ENCODE data around the gene GJB6. TPM values are rescaled to one million over a fixed set of nuclear protein-coding genes. Genes with fewer than 3 reads are reported as not detected.
A peak's percentile ranks its signal among the peaks of the same experiment; 100 is the strongest.

GJB6 gene
- total and polyA plus RNA-seq, 3 experiments from 2014 or later = 7.3 to 7.7 TPM; not detected in 1

DNA sequence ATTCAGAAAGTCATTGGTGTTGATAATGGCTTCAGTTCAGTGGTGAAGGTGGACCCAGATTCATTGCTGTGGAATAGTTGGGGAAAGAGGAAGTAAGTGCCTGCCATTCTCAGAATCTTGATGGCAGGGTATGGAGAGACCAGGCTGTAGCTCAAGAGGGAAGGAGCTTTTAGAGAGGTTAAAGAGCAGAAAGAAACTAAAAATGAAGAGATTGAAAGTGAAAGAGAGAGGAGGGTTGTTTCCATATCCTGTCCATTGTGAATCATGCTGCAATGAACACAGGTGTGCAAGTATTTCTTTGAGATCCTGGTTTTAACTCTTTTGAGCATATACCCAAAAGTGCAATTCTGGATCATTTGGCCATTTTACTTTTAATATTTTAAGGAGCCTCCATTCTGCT is 12.5 kb downstream of the GJB6 start:
- Mint-ChIP-seq H3K36me3 (no peaks in the 10 kb centered on the region), H3K9me3 (no peaks in the 10 kb centered on the region), H3K4me1 (peaks cover 5 to 14% (median 9%) of the 10 kb centered on the region in 3 donors), H3K27ac (no peak overlapping the region), H3K4me3 (peak overlapping the region in 1 of 7 donors; percentile 27), H3K27me3 (peaks cover 0 to 8% of the 10 kb centered on the region in 2 donors)
- Histone ChIP-seq H3K36me3 (ENCODE audit: insufficient read depth, low read length) (no peaks in the 10 kb centered on the region), H3K4me1 (ENCODE audit: insufficient read depth, low read length) (no peaks in the 10 kb centered on the region), H3K4me3 (ENCODE audit: low read length) (no peak overlapping the region), H3K27ac (ENCODE audit: low read depth, low read length) (no peak overlapping the region), H3K27me3 (ENCODE audit: insufficient read depth, low read length, poor library complexity, severe bottlenecking) (no peaks in the 10 kb centered on the region), H3K9me3 (ENCODE audit: low read length) (no peaks in the 10 kb centered on the region)
- ChIA-PET CTCF (no interaction called here), POLR2A (no interaction called here)
- no peak for DNase-seq

DNA sequence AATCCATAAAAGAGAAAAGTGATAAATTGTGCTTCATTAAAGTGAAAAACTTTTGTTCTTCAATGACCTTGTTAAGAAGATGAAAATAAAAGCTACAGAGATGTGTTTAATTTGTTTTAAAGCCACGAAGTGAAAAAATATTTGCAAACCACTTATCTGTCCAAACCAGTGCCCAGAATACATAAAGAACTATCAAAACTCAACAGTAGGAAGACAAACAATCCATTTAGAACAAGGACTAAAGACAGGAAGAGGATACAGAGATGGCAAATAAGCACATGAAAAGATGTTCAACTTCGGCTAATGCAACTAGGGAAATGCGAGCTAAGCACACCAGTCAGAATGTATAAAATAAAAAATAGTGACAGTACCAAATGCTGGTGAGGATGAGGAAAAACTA is 15.0 kb downstream of the GJB6 start:
- H3K27ac ChIP-seq (ENCODE audit: low read depth, low read length) = no peak overlapping the region
- H3K27me3 Mint-ChIP-seq = peaks cover 4 to 12% of the 10 kb centered on the region in 2 donors
- H3K36me3 Mint-ChIP-seq = no peaks in the 10 kb centered on the region
- peaks cover 5 to 14% (median 9%) of the 10 kb centered on the region in 3 donors for H3K4me1 Mint-ChIP-seq
- no peak for DNase-seq
- POLR2A ChIA-PET = no interaction called here
- H3K4me1 ChIP-seq (ENCODE audit: insufficient read depth, low read length) = no peaks in the 10 kb centered on the region
- peaks cover 0 to 7% (median 0%) of the 10 kb centered on the region in 5 donors for H3K9me3 Mint-ChIP-seq
- H3K27me3 ChIP-seq (ENCODE audit: insufficient read depth, low read length, poor library complexity, severe bottlenecking) = no peaks in the 10 kb centered on the region
- no peaks in the 10 kb centered on the region for H3K9me3 ChIP-seq (ENCODE audit: low read length)
- H3K4me3 Mint-ChIP-seq = no peak overlapping the region
- no peaks in the 10 kb centered on the region for H3K36me3 ChIP-seq (ENCODE audit: insufficient read depth, low read length)
- peak overlapping the region in 1 of 8 donors; percentile 31 for H3K27ac Mint-ChIP-seq
- H3K4me3 ChIP-seq (ENCODE audit: low read length) = no peak overlapping the region
- CTCF ChIA-PET = no interaction called here

DNA sequence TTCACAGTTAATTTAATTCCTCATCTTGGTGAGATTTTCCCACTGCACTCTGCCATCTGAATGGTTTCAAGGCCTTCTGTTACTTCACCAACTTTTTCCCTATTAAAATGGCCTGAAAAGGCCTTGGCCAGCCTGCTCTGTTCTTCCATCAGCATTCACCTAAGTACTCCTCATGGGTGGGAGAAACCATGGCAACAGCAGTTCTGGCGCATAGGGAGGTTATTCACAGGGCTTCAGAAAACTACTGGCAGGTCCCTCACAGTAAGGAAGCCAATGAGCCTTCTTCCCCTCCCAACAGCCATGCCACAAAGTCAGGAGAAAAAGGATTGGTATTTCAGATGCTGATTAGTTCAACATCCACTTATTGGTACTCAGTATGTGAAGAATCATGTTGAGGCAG is 22.2 kb downstream of the GJB6 start:
- Histone ChIP-seq H3K27ac (ENCODE audit: low read depth, low read length) (no peak overlapping the region), H3K4me3 (ENCODE audit: low read length) (no peak overlapping the region), H3K27me3 (ENCODE audit: insufficient read depth, low read length, poor library complexity, severe bottlenecking) (no peaks in the 10 kb centered on the region), H3K9me3 (ENCODE audit: low read length) (no peaks in the 10 kb centered on the region), H3K4me1 (ENCODE audit: insufficient read depth, low read length) (no peaks in the 10 kb centered on the region), H3K36me3 (ENCODE audit: insufficient read depth, low read length) (no peaks in the 10 kb centered on the region)
- H3K27me3 Mint-ChIP-seq = peaks cover 13 to 44% of the 10 kb centered on the region in 2 donors
- H3K27ac Mint-ChIP-seq = peak overlapping the region in 1 of 8 donors; percentile 64
- no peaks in the 10 kb centered on the region for H3K4me1 Mint-ChIP-seq
- H3K4me3 Mint-ChIP-seq = no peak overlapping the region
- H3K36me3 Mint-ChIP-seq = no peaks in the 10 kb centered on the region
- peaks cover 0 to 7% (median 0%) of the 10 kb centered on the region in 5 donors for H3K9me3 Mint-ChIP-seq
- POLR2A ChIA-PET = no interaction called here
- no peak for DNase-seq
- CTCF ChIA-PET = interaction anchor here (1.5 kb wide), 1 partner anchor 12 kb away, joined by 6 read pairs; no protein-coding TSS in a partner anchor

DNA sequence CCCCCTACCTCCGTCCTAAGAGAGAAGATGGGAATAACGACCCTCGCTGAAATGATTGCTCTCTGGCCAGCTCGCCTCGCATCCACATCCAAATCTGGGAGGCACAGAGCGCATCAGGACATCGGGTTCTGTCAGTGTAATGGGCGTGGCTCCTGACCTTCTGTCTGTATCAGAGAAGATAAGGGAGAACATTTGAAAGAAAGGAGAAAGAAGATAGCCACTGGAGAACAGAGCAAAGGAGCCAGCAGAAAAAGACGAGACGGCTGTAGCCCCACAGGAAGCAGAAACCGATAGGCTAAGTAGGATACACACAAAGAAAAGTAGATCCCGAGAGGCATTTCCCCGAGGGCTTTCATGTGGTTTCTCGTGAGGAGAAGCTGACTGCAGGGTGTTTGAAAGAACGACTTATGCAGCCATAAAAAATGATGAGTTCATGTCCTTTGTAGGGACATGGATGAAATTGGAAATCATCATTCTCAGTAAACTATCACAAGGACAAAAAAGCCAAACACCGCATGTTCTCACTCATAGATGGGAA is 25.4 kb downstream of the GJB6 start:
- peaks cover 0 to 5% (median under 1%) of the 10 kb centered on the region in 5 donors for H3K9me3 Mint-ChIP-seq
- POLR2A ChIA-PET = no interaction called here
- Histone ChIP-seq H3K27me3 (ENCODE audit: insufficient read depth, low read length, poor library complexity, severe bottlenecking) (no peaks in the 10 kb centered on the region), H3K27ac (ENCODE audit: low read depth, low read length) (no peak overlapping the region), H3K9me3 (ENCODE audit: low read length) (no peaks in the 10 kb centered on the region), H3K4me3 (ENCODE audit: low read length) (no peak overlapping the region), H3K36me3 (ENCODE audit: insufficient read depth, low read length) (no peaks in the 10 kb centered on the region), H3K4me1 (ENCODE audit: insufficient read depth, low read length) (no peaks in the 10 kb centered on the region)
- CTCF ChIA-PET = no interaction called here
- H3K27me3 Mint-ChIP-seq = peaks cover 20 to 50% of the 10 kb centered on the region in 2 donors
- no peak overlapping the region for H3K4me3 Mint-ChIP-seq
- no peak overlapping the region for H3K27ac Mint-ChIP-seq
- H3K36me3 Mint-ChIP-seq = no peaks in the 10 kb centered on the region
- no peaks in the 10 kb centered on the region for H3K4me1 Mint-ChIP-seq
- DNase-seq = no peak

DNA sequence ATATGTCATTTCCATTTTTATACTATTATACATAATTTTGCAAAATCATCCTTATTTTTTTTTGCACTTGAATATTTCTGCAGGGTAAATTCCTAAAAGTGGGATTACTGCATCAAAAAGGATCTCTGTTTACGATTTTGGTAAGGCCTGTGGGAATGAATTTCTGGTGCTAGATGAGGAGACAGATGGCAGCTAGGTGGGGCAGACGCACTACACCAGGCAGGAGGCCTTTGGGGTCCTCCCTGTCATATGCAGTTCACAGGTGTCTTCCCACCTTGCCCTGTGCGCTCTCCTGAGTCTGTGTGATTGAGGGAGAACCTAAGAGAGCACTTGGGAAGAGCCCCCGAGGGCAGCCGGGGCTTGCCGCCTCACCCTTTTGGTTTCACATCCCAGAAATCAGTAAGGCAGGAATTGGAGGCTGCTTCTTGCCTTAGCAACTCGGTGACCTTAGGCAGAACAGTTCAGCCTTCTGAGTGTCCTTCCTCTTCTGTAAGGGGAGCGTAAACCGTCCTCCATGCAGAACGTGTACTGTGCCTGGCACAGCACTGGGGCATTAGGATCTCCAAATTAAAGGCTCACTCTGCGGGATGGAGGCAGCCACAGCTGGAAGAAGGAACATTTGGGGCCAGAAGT is 25.9 kb downstream of the GJB6 start:
- Histone ChIP-seq H3K4me3 (ENCODE audit: low read length) (no peak overlapping the region), H3K36me3 (ENCODE audit: insufficient read depth, low read length) (no peaks in the 10 kb centered on the region), H3K27me3 (ENCODE audit: insufficient read depth, low read length, poor library complexity, severe bottlenecking) (no peaks in the 10 kb centered on the region), H3K9me3 (ENCODE audit: low read length) (no peaks in the 10 kb centered on the region), H3K4me1 (ENCODE audit: insufficient read depth, low read length) (no peaks in the 10 kb centered on the region), H3K27ac (ENCODE audit: low read depth, low read length) (no peak overlapping the region)
- POLR2A ChIA-PET = no interaction called here
- H3K4me1 Mint-ChIP-seq = no peaks in the 10 kb centered on the region
- no peak overlapping the region for H3K27ac Mint-ChIP-seq
- H3K27me3 Mint-ChIP-seq = peaks cover 23 to 54% of the 10 kb centered on the region in 2 donors
- CTCF ChIA-PET = no interaction called here
- H3K4me3 Mint-ChIP-seq = no peak overlapping the region
- H3K9me3 Mint-ChIP-seq = peaks cover 0 to 8% (median 2%) of the 10 kb centered on the region in 5 donors
- H3K36me3 Mint-ChIP-seq = no peaks in the 10 kb centered on the region
- DNase-seq = no peak

DNA sequence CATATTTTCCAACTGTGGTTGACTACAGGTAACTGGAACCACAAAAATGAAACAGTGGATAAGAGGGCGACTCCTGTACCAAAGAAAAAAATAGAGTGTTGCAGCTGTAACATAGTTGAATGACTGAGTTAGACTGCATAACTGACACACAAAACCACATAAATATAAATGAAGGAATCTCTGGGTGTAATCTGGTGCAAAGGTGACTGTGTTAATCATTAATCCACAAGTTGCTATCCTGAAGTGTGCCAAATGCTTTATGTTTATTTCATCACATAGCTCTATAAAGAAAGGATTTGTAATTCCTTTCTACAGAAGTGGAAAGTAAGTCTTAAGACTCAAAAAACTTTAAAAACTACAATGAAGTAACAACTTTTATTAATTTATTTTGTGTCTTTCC is 33.3 kb downstream of the GJB6 start:
- no peak overlapping the region for H3K27ac Mint-ChIP-seq
- H3K27me3 ChIP-seq (ENCODE audit: insufficient read depth, low read length, poor library complexity, severe bottlenecking) = peaks cover 34% of the 10 kb centered on the region

DNA sequence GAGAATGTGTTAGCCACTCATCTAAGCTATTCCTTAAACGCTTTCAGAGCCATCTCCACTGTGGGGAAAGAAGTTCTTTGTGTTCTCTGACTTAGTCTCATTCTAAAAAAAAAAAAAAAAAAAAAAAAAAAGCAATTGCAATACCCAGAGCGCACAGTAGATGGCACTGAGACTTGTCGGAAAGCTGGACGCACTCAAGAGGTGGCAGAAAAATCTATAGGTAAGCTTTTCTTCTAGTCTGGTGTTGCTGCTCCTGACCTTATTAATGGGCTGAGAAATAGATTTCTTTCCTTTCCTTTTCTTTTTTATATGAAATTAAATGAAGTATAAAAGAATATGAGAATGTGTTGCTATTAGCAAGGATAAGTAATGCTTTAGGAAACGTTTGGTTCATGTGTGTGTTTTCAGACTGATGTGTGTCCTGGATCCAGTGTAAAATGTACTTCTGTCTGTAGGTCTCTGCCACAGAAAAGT is 34.7 kb downstream of the GJB6 start:
- Mint-ChIP-seq H3K4me1 (peaks cover 17 to 24% (median 21%) of the 10 kb centered on the region in 3 donors), H3K9me3 (peaks cover 0 to 8% (median 2%) of the 10 kb centered on the region in 5 donors), H3K27ac (no peak overlapping the region), H3K36me3 (no peaks in the 10 kb centered on the region), H3K27me3 (peaks cover 43 to 79% of the 10 kb centered on the region in 2 donors), H3K4me3 (peak overlapping the region in 1 of 7 donors; percentile 37)
- Histone ChIP-seq H3K36me3 (ENCODE audit: insufficient read depth, low read length) (no peaks in the 10 kb centered on the region), H3K4me1 (ENCODE audit: insufficient read depth, low read length) (peaks cover 18% of the 10 kb centered on the region), H3K9me3 (ENCODE audit: low read length) (no peaks in the 10 kb centered on the region), H3K27me3 (ENCODE audit: insufficient read depth, low read length, poor library complexity, severe bottlenecking) (peaks cover 41% of the 10 kb centered on the region), H3K4me3 (ENCODE audit: low read length) (no peak overlapping the region), H3K27ac (ENCODE audit: low read depth, low read length) (no peak overlapping the region)
- ChIA-PET POLR2A (interaction anchor here (1.0 kb wide), 1 partner anchor 279 kb away, joined by 3 read pairs; no protein-coding TSS in a partner anchor), CTCF (interaction anchor here (0.5 to 2.2 kb wide), 19 partner anchors 10 to 751 kb away, joined by 3 to 9 read pairs (median 3); no protein-coding TSS in a partner anchor)
- peak in 2 of 5 donors; percentile 26 to 44 for DNase-seq

More for the DNA sequence above, 33.3 kb downstream of the GJB6 start:
- POLR2A ChIA-PET = no interaction called here
- DNase-seq = no peak
- Mint-ChIP-seq H3K4me1 (peaks cover 12 to 16% (median 14%) of the 10 kb centered on the region in 3 donors), H3K9me3 (peaks cover 0 to 8% (median 2%) of the 10 kb centered on the region in 5 donors), H3K4me3 (peak overlapping the region in 1 of 7 donors; percentile 29), H3K36me3 (no peaks in the 10 kb centered on the region), H3K27me3 (peaks cover 39 to 81% of the 10 kb centered on the region in 2 donors)
- Histone ChIP-seq H3K27ac (ENCODE audit: low read depth, low read length) (no peak overlapping the region), H3K9me3 (ENCODE audit: low read length) (no peaks in the 10 kb centered on the region), H3K4me3 (ENCODE audit: low read length) (no peak overlapping the region), H3K36me3 (ENCODE audit: insufficient read depth, low read length) (no peaks in the 10 kb centered on the region), H3K4me1 (ENCODE audit: insufficient read depth, low read length) (peaks cover 11% of the 10 kb centered on the region)
- CTCF ChIA-PET = interaction anchor here (2.2 kb wide), 1 partner anchor 630 kb away, joined by 6 read pairs; no protein-coding TSS in a partner anchor

DNA sequence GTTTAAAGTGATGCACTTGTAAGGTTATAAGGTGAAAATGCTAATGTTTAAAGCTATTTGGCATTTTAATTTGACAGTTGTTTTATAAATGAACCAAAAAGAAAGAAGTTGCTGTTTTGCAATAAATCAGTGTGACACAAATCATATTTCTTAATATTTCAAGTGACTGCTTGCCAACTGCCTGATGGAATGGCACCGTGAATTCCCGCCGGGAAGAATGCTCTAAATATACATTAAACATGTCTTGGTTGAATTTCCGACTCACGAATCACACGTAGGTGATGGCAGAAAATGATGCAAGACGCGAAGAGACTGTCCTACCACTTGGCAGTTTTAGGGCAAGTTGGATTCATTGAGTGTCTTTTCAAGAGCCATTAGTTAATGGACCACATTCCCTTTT is 36.3 kb downstream of the GJB6 start:
- Mint-ChIP-seq H3K27me3 (peaks cover 46 to 84% of the 10 kb centered on the region in 2 donors), H3K4me1 (peaks cover 21 to 34% (median 22%) of the 10 kb centered on the region in 3 donors), H3K27ac (no peak overlapping the region), H3K4me3 (peak overlapping the region in 1 of 7 donors; percentile 31), H3K9me3 (no peaks in the 10 kb centered on the region), H3K36me3 (no peaks in the 10 kb centered on the region)
- ChIA-PET POLR2A (no interaction called here), CTCF (interaction anchor here (1.5 kb wide), 1 partner anchor 12 kb away, joined by 4 read pairs; no protein-coding TSS in a partner anchor)
- H3K9me3 ChIP-seq (ENCODE audit: low read length) = no peaks in the 10 kb centered on the region
- DNase-seq = no peak
- peaks cover 22% of the 10 kb centered on the region for H3K4me1 ChIP-seq (ENCODE audit: insufficient read depth, low read length)
- no peak overlapping the region for H3K4me3 ChIP-seq (ENCODE audit: low read length)
- peaks cover 54% of the 10 kb centered on the region for H3K27me3 ChIP-seq (ENCODE audit: insufficient read depth, low read length, poor library complexity, severe bottlenecking)
- H3K27ac ChIP-seq (ENCODE audit: low read depth, low read length) = no peak overlapping the region
- no peaks in the 10 kb centered on the region for H3K36me3 ChIP-seq (ENCODE audit: insufficient read depth, low read length)

Measured in CD8-positive, alpha-beta memory T cell (primary cell).